Endothelial cell (in vitro differentiated cells): ENCODE data around the gene IQSEC3. TPM values are rescaled to one million over a fixed set of nuclear protein-coding genes. Genes with fewer than 3 reads are reported as not detected.

Experiments used
- DNase-seq: peaks from one replicate; pipeline ENCODE4 v3.0.0; 2021; ENCODE audit warnings: low spot score
- H3K27ac Mint-ChIP-seq: one replicate; pipeline ENCODE4 v1.8.0; 2021; ENCODE audit warnings: mixed read lengths, inconsistent platforms; ENCODE audit not compliant: unreplicated experiment
- H3K27me3 Mint-ChIP-seq: one replicate; pipeline ENCODE4 v1.8.0; 2021; ENCODE audit warnings: mild to moderate bottlenecking, moderate library complexity, mixed read lengths, inconsistent platforms; ENCODE audit not compliant: unreplicated experiment
- H3K36me3 Mint-ChIP-seq: one replicate; pipeline ENCODE4 v1.8.0; 2021; ENCODE audit warnings: mild to moderate bottlenecking, low read depth, mixed read lengths, inconsistent platforms; ENCODE audit not compliant: unreplicated experiment
- H3K4me1 Mint-ChIP-seq: one replicate; pipeline ENCODE4 v1.8.0; 2021; ENCODE audit warnings: mild to moderate bottlenecking, mixed read lengths, inconsistent platforms; ENCODE audit not compliant: unreplicated experiment
- H3K4me3 Mint-ChIP-seq: one replicate; pipeline ENCODE4 v1.8.0; 2021; ENCODE audit warnings: mild to moderate bottlenecking, mixed read lengths, inconsistent platforms; ENCODE audit not compliant: unreplicated experiment
- H3K9me3 Mint-ChIP-seq: one replicate; pipeline ENCODE4 v1.8.0; 2021; ENCODE audit warnings: mixed read lengths, inconsistent platforms; ENCODE audit not compliant: unreplicated experiment
- total RNA-seq: library from RNA; stranded (reverse); fragmentation: NEBNext Ultra II Directional; extraction: Animal tissue kit (Norgen Biotek cat#: 25700); gene quantifications from one replicate; pipeline ENCODE4 v1.2.1, GENCODE V29; 2021; ENCODE audit not compliant: unreplicated experiment
- TF ChIP-seq, protein P1 (sequence below): fragments of 200-600 bp; sonication (generic); IDR thresholded peaks from one replicate; pipeline ENCODE4 v1.5.0; 2021; ENCODE audit warnings: antibody characterized with exemption; ENCODE audit not compliant: unreplicated experiment

Gene IQSEC3
- total RNA-seq, 1 donor from 2014 or later = 13.2 TPM

DNA sequence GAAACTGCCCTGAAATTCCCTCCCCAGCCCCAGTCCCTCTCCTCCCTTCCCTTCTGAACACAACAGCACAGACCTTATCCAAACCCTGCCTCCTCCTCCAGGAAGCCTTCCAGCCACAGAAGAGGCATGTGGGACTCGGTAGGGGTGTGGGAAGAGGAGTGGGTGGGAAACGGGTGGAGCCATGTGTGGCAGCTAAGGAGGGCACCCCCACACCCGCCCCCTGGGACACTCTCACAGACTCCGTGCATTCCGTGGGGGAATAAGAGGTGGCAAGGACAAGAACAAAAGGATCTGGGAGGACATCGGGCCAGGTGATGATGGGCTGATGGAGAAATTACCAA, 123.0 kb downstream of the IQSEC3 start:
- H3K27me3 Mint-ChIP-seq = peaks cover 15% of the 10 kb centered on the region
- H3K4me1 Mint-ChIP-seq = peaks cover 8% of the 10 kb centered on the region
- H3K27ac Mint-ChIP-seq = no peak overlapping the region
- H3K4me3 Mint-ChIP-seq = no peak overlapping the region
- DNase-seq = no peak
- H3K9me3 Mint-ChIP-seq = no peaks in the 10 kb centered on the region
- TF ChIP-seq, protein P1, sequence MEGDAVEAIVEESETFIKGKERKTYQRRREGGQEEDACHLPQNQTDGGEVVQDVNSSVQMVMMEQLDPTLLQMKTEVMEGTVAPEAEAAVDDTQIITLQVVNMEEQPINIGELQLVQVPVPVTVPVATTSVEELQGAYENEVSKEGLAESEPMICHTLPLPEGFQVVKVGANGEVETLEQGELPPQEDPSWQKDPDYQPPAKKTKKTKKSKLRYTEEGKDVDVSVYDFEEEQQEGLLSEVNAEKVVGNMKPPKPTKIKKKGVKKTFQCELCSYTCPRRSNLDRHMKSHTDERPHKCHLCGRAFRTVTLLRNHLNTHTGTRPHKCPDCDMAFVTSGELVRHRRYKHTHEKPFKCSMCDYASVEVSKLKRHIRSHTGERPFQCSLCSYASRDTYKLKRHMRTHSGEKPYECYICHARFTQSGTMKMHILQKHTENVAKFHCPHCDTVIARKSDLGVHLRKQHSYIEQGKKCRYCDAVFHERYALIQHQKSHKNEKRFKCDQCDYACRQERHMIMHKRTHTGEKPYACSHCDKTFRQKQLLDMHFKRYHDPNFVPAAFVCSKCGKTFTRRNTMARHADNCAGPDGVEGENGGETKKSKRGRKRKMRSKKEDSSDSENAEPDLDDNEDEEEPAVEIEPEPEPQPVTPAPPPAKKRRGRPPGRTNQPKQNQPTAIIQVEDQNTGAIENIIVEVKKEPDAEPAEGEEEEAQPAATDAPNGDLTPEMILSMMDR = no peak
- H3K36me3 Mint-ChIP-seq = peaks cover 6% of the 10 kb centered on the region

GRCh38 chr12:190881-191280, 124.3 kb downstream of the IQSEC3 start:
- H3K36me3 Mint-ChIP-seq = peaks cover 2% of the 10 kb centered on the region
- TF ChIP-seq, protein P1 = no peak
- H3K27ac Mint-ChIP-seq = no peak overlapping the region
- H3K9me3 Mint-ChIP-seq = no peaks in the 10 kb centered on the region
- H3K4me1 Mint-ChIP-seq = peaks cover 9% of the 10 kb centered on the region
- H3K4me3 Mint-ChIP-seq = no peak overlapping the region
- DNase-seq = no peak
- H3K27me3 Mint-ChIP-seq = peaks cover 13% of the 10 kb centered on the region

- Mint-ChIP-seq H3K4me3 (no peak overlapping the region), H3K9me3 (no peaks in the 10 kb centered on the region), H3K27ac (no peak overlapping the region), H3K36me3 (peaks cover 2% of the 10 kb centered on the region), H3K27me3 (peaks cover 13% of the 10 kb centered on the region), H3K4me1 (peaks cover 9% of the 10 kb centered on the region)
- DNase-seq = no peak
- TF ChIP-seq, protein P1 = no peak
Measured at GRCh38 chr12:191541-191940, 125.0 kb downstream of the IQSEC3 start.

DNA sequence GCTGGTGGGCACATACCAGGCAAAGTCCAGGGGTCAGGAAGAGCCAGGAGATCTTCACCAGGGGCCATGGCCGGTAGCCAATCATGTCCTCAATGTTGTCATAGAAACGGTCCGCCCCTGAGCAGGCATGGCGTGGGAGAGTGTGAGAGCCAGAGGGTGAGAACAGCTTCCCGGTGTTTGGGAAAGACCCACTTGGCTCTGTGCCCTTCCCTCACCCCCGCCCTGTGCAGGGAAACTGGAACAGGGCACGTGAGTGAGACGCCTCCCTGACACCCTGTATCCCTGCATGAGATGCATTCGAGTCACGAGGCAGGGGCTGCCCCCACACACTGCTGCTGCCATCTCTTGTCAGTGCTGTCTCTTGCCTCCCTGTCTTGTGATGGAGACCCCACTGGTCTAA, 126.7 kb downstream of the IQSEC3 start:
- peaks cover 6% of the 10 kb centered on the region for H3K4me1 Mint-ChIP-seq
- H3K36me3 Mint-ChIP-seq = peaks cover 2% of the 10 kb centered on the region
- H3K9me3 Mint-ChIP-seq = no peaks in the 10 kb centered on the region
- DNase-seq = no peak
- TF ChIP-seq, protein P1 = no peak
- peaks cover 9% of the 10 kb centered on the region for H3K27me3 Mint-ChIP-seq
- H3K27ac Mint-ChIP-seq = no peak overlapping the region
- no peak overlapping the region for H3K4me3 Mint-ChIP-seq

DNA sequence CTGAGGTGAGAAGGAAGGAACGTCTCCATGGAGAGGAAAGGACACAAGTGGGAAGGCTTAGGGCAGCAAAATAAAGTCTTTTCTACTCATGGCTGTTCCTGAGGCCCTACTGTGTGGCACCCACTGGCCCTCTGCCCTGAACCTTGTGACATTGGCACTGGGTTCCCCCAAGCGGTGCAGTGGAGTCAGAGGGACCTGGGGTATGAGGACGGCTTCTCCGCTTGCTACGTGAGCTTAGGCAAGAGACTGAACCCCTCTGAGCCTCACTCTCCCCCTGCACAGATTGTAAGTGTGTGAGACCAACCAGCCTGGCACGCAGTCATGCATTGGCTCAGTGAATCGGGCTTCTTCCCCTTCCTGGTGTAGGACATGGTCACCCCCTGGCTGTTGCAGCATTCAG, 127.7 kb downstream of the IQSEC3 start:
- DNase-seq = no peak
- H3K27me3 Mint-ChIP-seq = peaks cover 8% of the 10 kb centered on the region
- no peak overlapping the region for H3K27ac Mint-ChIP-seq
- H3K4me1 Mint-ChIP-seq = peaks cover 6% of the 10 kb centered on the region
- peaks cover 2% of the 10 kb centered on the region for H3K36me3 Mint-ChIP-seq
- no peak overlapping the region for H3K4me3 Mint-ChIP-seq
- H3K9me3 Mint-ChIP-seq = no peaks in the 10 kb centered on the region
- TF ChIP-seq, protein P1 = no peak
